ENCODE data around the gene NKRF. TPM values are rescaled to one million over a fixed set of nuclear protein-coding genes. Genes with fewer than 3 reads are reported as not detected.

NKRF gene
- total RNA-seq, result 5.4 TPM
- 13.3 TPM for polyA plus RNA-seq
- long read RNA-seq, donor 1, result 0 reads
- long read RNA-seq, donor 2, transcript NKRF-201 (3 exons, 3,817 nt), result major isoform, 7 of 9 reads
- long read RNA-seq, donor 2, partial matches to known transcripts, result 0 of 9 reads
- long read RNA-seq, donor 2, other reads (novel, unspliced or antisense), result 0 of 9 reads
- long read RNA-seq, donor 3, partial matches to known transcripts, result 0 of 4 reads
- long read RNA-seq, donor 3, other reads (novel, unspliced or antisense), result 0 of 4 reads
- long read RNA-seq, donor 4, partial matches to known transcripts, result 0 of 3 reads
- long read RNA-seq, donor 4, other reads (novel, unspliced or antisense), result 0 of 3 reads
- long read RNA-seq, donor 5, transcript NKRF-201 (3 exons, 3,817 nt), result major isoform, 8 of 11 reads
- long read RNA-seq, donor 5, partial matches to known transcripts, result 0 of 11 reads
- long read RNA-seq, donor 5, other reads (novel, unspliced or antisense), result 0 of 11 reads
- long read RNA-seq, donor 6, partial matches to known transcripts, result 0 of 5 reads
- long read RNA-seq, donor 6, other reads (novel, unspliced or antisense), result 0 of 5 reads
- long read RNA-seq, donor 7, partial matches to known transcripts, result 0 of 2 reads
- long read RNA-seq, donor 7, other reads (novel, unspliced or antisense), result 0 of 2 reads
- long read RNA-seq, donor 8, partial matches to known transcripts, result 0 of 1 reads
- long read RNA-seq, donor 8, other reads (novel, unspliced or antisense), result 0 of 1 reads
- long read RNA-seq, donor 9, transcript NKRF-201 (3 exons, 3,817 nt), result major isoform, 5 of 5 reads
- long read RNA-seq, donor 9, partial matches to known transcripts, result 0 of 5 reads
- long read RNA-seq, donor 9, other reads (novel, unspliced or antisense), result 0 of 5 reads
- long read RNA-seq, donor 10, transcript NKRF-201 (3 exons, 3,817 nt), result major isoform, 6 of 7 reads
- long read RNA-seq, donor 10, partial matches to known transcripts, result 0 of 7 reads
- long read RNA-seq, donor 10, other reads (novel, unspliced or antisense), result 0 of 7 reads

DNA sequence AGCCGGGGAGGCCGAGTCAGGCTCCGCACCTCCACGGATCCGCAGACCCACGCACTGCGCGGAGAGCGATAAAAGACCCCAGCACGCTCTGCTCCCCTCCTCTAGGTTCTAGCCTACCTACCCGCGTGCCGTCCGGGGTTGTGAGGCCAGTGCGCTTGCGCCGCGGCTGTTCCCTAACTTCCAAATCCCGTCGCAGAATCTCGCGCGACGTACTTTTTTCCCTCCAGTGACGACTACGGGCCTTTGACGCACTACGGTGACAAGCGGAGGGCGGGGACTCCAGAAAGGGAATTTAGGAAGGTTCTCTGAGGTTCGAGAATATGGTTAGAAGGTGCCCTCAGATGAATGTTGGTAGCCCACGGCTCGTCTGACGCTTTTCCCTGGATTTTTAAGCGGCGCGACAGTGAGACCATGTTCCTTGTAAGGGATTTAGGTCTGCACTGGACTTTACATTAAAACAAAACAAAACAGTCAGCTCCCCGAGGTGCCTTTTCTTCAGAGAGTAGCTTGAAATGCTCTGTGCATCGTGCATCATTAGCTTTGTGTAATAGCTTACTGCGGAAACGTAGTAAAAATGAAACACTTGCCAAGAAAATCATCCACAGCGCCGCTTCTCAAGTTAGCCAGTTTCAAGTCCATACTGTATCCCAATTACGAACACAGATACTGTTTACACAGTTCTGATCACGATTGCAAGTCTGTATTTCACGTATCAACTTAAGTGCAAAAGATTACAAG is at the start of gene NKRF:
Gene NKRF (minus strand): TSS at position 145 of the 738 bp plus-strand sequence.
- H3K4me1 ChIP-seq (ENCODE audit: control insufficient read depth in 2 of 2, insufficient read depth in 2 of 2, low read length in 2 of 2), result peaks cover 0 to 4% of the 10 kb centered on the region in 2 donors
- peak; percentile 80 to 96 (median 88) for DNase-seq (ENCODE audit: low read depth in 6 of 9, low spot score in 9 of 9)
- peak within 1 kb of the TSS; percentile 68 to 76 for H3K4me3 ChIP-seq (ENCODE audit: low read length in 2 of 2)
- no peaks in the 10 kb centered on the region for H3K36me3 ChIP-seq (ENCODE audit: control insufficient read depth in 2 of 2, insufficient read depth in 2 of 2, low read length in 1 of 2)
- H3K27me3 ChIP-seq (ENCODE audit: control insufficient read depth in 2 of 2, insufficient read depth in 1 of 2, low read length in 1 of 2), result peaks cover 0 to 4% of the 10 kb centered on the region in 2 donors
- WGBS, result 7% methylated on average over 46 of the region's 46 CpGs
- peak within 1 kb of the TSS; percentile 98 for H3K27ac ChIP-seq (ENCODE audit: low read depth in 1 of 2, low read length in 1 of 2)
- no peaks in the 10 kb centered on the region for H3K9me3 ChIP-seq (ENCODE audit: control insufficient read depth in 2 of 2, insufficient read depth in 1 of 2, low read length in 1 of 2)

DNA sequence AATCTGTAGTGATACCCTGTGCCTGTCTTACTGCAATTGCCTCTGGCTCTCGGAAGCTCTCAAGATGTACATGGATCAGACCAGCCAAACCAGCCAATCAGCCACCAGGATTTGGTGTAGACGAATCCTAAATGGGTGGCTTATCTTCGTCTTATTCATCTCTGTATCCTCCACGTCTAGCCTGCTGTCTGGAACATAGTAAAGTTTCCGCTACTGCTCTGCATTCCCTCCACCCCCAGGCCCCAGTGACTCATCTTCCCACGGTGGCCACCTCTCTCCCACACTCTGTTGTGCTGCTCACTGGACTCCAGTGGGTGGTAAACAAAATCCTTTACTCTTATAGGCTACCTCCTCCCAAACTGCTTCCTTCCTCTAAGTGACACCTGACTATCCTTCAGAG is 48.9 kb upstream of the NKRF start:
- no peaks in the 10 kb centered on the region for H3K9me3 ChIP-seq (ENCODE audit: control insufficient read depth in 2 of 2, insufficient read depth in 1 of 2, low read length in 1 of 2)
- DNase-seq (ENCODE audit: low read depth in 6 of 9, low spot score in 9 of 9), result no peak
- H3K36me3 ChIP-seq (ENCODE audit: control insufficient read depth in 2 of 2, insufficient read depth in 2 of 2, low read length in 1 of 2), result peaks cover 39 to 66% of the 10 kb centered on the region in 2 donors
- peaks cover 3 to 27% of the 10 kb centered on the region in 2 donors for H3K4me1 ChIP-seq (ENCODE audit: control insufficient read depth in 2 of 2, insufficient read depth in 2 of 2, low read length in 2 of 2)
- no peak overlapping the region for H3K4me3 ChIP-seq (ENCODE audit: low read length in 2 of 2)
- H3K27me3 ChIP-seq (ENCODE audit: control insufficient read depth in 2 of 2, insufficient read depth in 1 of 2, low read length in 1 of 2), result no peaks in the 10 kb centered on the region
- 77% methylated on average over 6 of the region's 6 CpGs for WGBS
- peak overlapping the region in 1 of 2 donors; percentile 89 for H3K27ac ChIP-seq (ENCODE audit: low read depth in 1 of 2, low read length in 1 of 2)

DNA sequence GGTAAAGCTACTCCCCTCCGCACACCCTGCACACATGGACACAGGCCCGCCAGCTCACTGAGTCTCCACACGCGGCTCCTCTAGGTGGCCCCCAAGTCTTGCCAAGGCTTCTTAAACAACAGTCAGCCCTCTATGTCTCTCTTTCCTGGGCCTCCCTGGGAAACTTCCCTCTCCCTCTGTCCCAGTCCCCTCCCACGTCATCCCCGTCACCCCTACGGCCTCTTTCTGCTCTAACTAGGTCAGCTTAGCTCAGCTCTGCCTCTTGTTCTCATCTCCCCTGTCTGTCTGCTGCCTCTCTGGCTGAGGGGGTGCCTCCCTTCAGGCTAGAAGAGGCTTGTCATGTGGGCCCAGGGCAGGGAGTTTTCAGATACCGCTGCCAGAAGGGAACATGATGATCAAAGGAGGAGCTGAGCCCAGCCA is 47.9 kb upstream of the NKRF start:
- peak in 6 of 9 donors; percentile 52 to 86 (median 58) for DNase-seq (ENCODE audit: low read depth in 6 of 9, low spot score in 9 of 9)
- WGBS, result 58% methylated on average over 8 of the region's 8 CpGs
- H3K27ac ChIP-seq (ENCODE audit: low read depth in 1 of 2, low read length in 1 of 2), result peak overlapping the region; percentile 70 to 89
- no peak overlapping the region for H3K4me3 ChIP-seq (ENCODE audit: low read length in 2 of 2)
- peaks cover 45 to 70% of the 10 kb centered on the region in 2 donors for H3K36me3 ChIP-seq (ENCODE audit: control insufficient read depth in 2 of 2, insufficient read depth in 2 of 2, low read length in 1 of 2)
- peaks cover 3 to 27% of the 10 kb centered on the region in 2 donors for H3K4me1 ChIP-seq (ENCODE audit: control insufficient read depth in 2 of 2, insufficient read depth in 2 of 2, low read length in 2 of 2)
- H3K27me3 ChIP-seq (ENCODE audit: control insufficient read depth in 2 of 2, insufficient read depth in 1 of 2, low read length in 1 of 2), result no peaks in the 10 kb centered on the region
- no peaks in the 10 kb centered on the region for H3K9me3 ChIP-seq (ENCODE audit: control insufficient read depth in 2 of 2, insufficient read depth in 1 of 2, low read length in 1 of 2)

GRCh38 chrX:119648421-119648775 is 42.2 kb upstream of the NKRF start:
- Histone ChIP-seq H3K9me3 (ENCODE audit: control insufficient read depth in 2 of 2, insufficient read depth in 1 of 2, low read length in 1 of 2) (no peaks in the 10 kb centered on the region), H3K36me3 (ENCODE audit: control insufficient read depth in 2 of 2, insufficient read depth in 2 of 2, low read length in 1 of 2) (peaks cover 74 to 85% of the 10 kb centered on the region in 2 donors), H3K27me3 (ENCODE audit: control insufficient read depth in 2 of 2, insufficient read depth in 1 of 2, low read length in 1 of 2) (no peaks in the 10 kb centered on the region), H3K27ac (ENCODE audit: low read depth in 1 of 2, low read length in 1 of 2) (no peak overlapping the region), H3K4me1 (ENCODE audit: control insufficient read depth in 2 of 2, insufficient read depth in 2 of 2, low read length in 2 of 2) (peaks cover 0 to under 1% of the 10 kb centered on the region in 2 donors), H3K4me3 (ENCODE audit: low read length in 2 of 2) (no peak overlapping the region)
- 96% methylated on average over 6 of the region's 6 CpGs for WGBS
- no peak for DNase-seq (ENCODE audit: low read depth in 6 of 9, low spot score in 9 of 9)

- H3K27ac ChIP-seq (ENCODE audit: low read depth in 1 of 2, low read length in 1 of 2), result no peak overlapping the region
- H3K4me3 ChIP-seq (ENCODE audit: low read length in 2 of 2), result no peak overlapping the region
- no peaks in the 10 kb centered on the region for H3K27me3 ChIP-seq (ENCODE audit: control insufficient read depth in 2 of 2, insufficient read depth in 1 of 2, low read length in 1 of 2)
- no peak for DNase-seq (ENCODE audit: low read depth in 6 of 9, low spot score in 9 of 9)
- H3K36me3 ChIP-seq (ENCODE audit: control insufficient read depth in 2 of 2, insufficient read depth in 2 of 2, low read length in 1 of 2), result peaks cover 71 to 85% of the 10 kb centered on the region in 2 donors
- 94% methylated on average over 17 of the region's 17 CpGs for WGBS
- no peaks in the 10 kb centered on the region for H3K9me3 ChIP-seq (ENCODE audit: control insufficient read depth in 2 of 2, insufficient read depth in 1 of 2, low read length in 1 of 2)
- no peaks in the 10 kb centered on the region for H3K4me1 ChIP-seq (ENCODE audit: control insufficient read depth in 2 of 2, insufficient read depth in 2 of 2, low read length in 2 of 2)
Observed at GRCh38 chrX:119647552-119648420, 41.6 kb upstream of the NKRF start.

GRCh38 chrX:119647089-119647488 is 40.9 kb upstream of the NKRF start:
- Histone ChIP-seq H3K27me3 (ENCODE audit: control insufficient read depth in 2 of 2, insufficient read depth in 1 of 2, low read length in 1 of 2) (no peaks in the 10 kb centered on the region), H3K27ac (ENCODE audit: low read depth in 1 of 2, low read length in 1 of 2) (no peak overlapping the region), H3K9me3 (ENCODE audit: control insufficient read depth in 2 of 2, insufficient read depth in 1 of 2, low read length in 1 of 2) (no peaks in the 10 kb centered on the region), H3K36me3 (ENCODE audit: control insufficient read depth in 2 of 2, insufficient read depth in 2 of 2, low read length in 1 of 2) (peaks cover 74 to 85% of the 10 kb centered on the region in 2 donors), H3K4me1 (ENCODE audit: control insufficient read depth in 2 of 2, insufficient read depth in 2 of 2, low read length in 2 of 2) (no peaks in the 10 kb centered on the region), H3K4me3 (ENCODE audit: low read length in 2 of 2) (no peak overlapping the region)
- 95% methylated on average over 2 of the region's 2 CpGs for WGBS
- DNase-seq (ENCODE audit: low read depth in 6 of 9, low spot score in 9 of 9), result no peak

DNA sequence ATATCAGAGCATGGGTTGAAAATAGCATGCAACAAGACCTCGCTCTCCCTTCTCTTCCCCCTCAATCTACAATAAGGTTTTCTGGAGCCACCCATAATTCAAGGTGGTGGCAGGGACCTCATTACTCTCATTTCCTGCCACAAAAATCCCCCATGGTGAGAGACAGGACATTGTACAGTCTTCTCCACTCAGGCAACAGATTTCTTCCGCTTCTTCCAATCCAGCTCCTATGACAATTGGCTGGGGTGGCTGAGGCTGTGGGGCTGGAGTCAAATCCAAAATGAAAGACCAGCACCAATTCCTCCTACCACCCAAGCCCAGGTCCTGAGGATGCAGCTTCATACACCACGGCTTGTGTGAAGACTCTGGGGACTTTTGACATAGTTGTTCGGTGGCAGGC is 40.3 kb upstream of the NKRF start:
- peaks cover 73 to 81% of the 10 kb centered on the region in 2 donors for H3K36me3 ChIP-seq (ENCODE audit: control insufficient read depth in 2 of 2, insufficient read depth in 2 of 2, low read length in 1 of 2)
- H3K9me3 ChIP-seq (ENCODE audit: control insufficient read depth in 2 of 2, insufficient read depth in 1 of 2, low read length in 1 of 2), result no peaks in the 10 kb centered on the region
- H3K4me1 ChIP-seq (ENCODE audit: control insufficient read depth in 2 of 2, insufficient read depth in 2 of 2, low read length in 2 of 2), result no peaks in the 10 kb centered on the region
- no peak for DNase-seq (ENCODE audit: low read depth in 6 of 9, low spot score in 9 of 9)
- H3K4me3 ChIP-seq (ENCODE audit: low read length in 2 of 2), result no peak overlapping the region
- no peaks in the 10 kb centered on the region for H3K27me3 ChIP-seq (ENCODE audit: control insufficient read depth in 2 of 2, insufficient read depth in 1 of 2, low read length in 1 of 2)
- H3K27ac ChIP-seq (ENCODE audit: low read depth in 1 of 2, low read length in 1 of 2), result no peak overlapping the region
- WGBS, result 98% methylated on average over 4 of the region's 4 CpGs

- H3K27ac ChIP-seq (ENCODE audit: low read depth in 1 of 2, low read length in 1 of 2), result no peak overlapping the region
- H3K4me3 ChIP-seq (ENCODE audit: low read length in 2 of 2), result no peak overlapping the region
- H3K36me3 ChIP-seq (ENCODE audit: control insufficient read depth in 2 of 2, insufficient read depth in 2 of 2, low read length in 1 of 2), result peaks cover 74 to 85% of the 10 kb centered on the region in 2 donors
- H3K9me3 ChIP-seq (ENCODE audit: control insufficient read depth in 2 of 2, insufficient read depth in 1 of 2, low read length in 1 of 2), result no peaks in the 10 kb centered on the region
- no peak for DNase-seq (ENCODE audit: low read depth in 6 of 9, low spot score in 9 of 9)
- H3K4me1 ChIP-seq (ENCODE audit: control insufficient read depth in 2 of 2, insufficient read depth in 2 of 2, low read length in 2 of 2), result no peaks in the 10 kb centered on the region
- no peaks in the 10 kb centered on the region for H3K27me3 ChIP-seq (ENCODE audit: control insufficient read depth in 2 of 2, insufficient read depth in 1 of 2, low read length in 1 of 2)
- WGBS, result 98% methylated on average over 8 of the region's 8 CpGs
Observed at GRCh38 chrX:119643696-119644095, 37.5 kb upstream of the NKRF start.
